Activated B cell treated with CpG ODN at 0.5 μM for 24 hours (primary cell): ENCODE measurements around the gene STPG1. TPM values are rescaled to one million over a fixed set of nuclear protein-coding genes. Genes with fewer than 3 reads are reported as not detected.

Experiments
- ATAC-seq: fragments of 200-7000 bp; cut with Tn5 transposase; one replicate; pipeline ENCODE4 v1.10.0; 2021; ENCODE audit warnings: low read depth, mild to moderate bottlenecking, moderate library complexity
- CTCF ChIA-PET: fragments of 350-600 bp; sonication (Branson Sonifier 250); formaldehyde crosslinking; loops from one replicate; lab custom pipeline; 2021; ENCODE audit warnings: antibody characterized with exemption; lab: Charles Lee
- POLR2A ChIA-PET: fragments of 350-600 bp; sonication (Branson Sonifier 250); formaldehyde crosslinking; loops from one replicate; lab custom pipeline; 2021; ENCODE audit warnings: antibody characterized with exemption; lab: Charles Lee
- DNase-seq: peaks from one replicate; pipeline ENCODE4 v3.0.0; 2022
- H3K27ac Mint-ChIP-seq: one replicate; pipeline ENCODE4 v1.8.0; 2020; ENCODE audit warnings: mixed read lengths
- H3K27me3 Mint-ChIP-seq: one replicate; pipeline ENCODE4 v1.8.0; 2021; ENCODE audit warnings: mixed read lengths
- H3K36me3 Mint-ChIP-seq: one replicate; pipeline ENCODE4 v1.8.0; 2021; ENCODE audit warnings: low read depth, mixed read lengths
- H3K4me1 Mint-ChIP-seq: one replicate; pipeline ENCODE4 v1.8.0; 2021; ENCODE audit warnings: mixed read lengths
- H3K4me3 Mint-ChIP-seq: one replicate; pipeline ENCODE4 v1.8.0; 2020; ENCODE audit warnings: mild to moderate bottlenecking, mixed read lengths
- H3K9me3 Mint-ChIP-seq: one replicate; pipeline ENCODE4 v1.8.0; 2020; ENCODE audit warnings: mixed read lengths
- CTCF ChIP-seq: fragments of 200-600 bp; IDR thresholded peaks from one replicate; pipeline ENCODE4 v1.8.0; 2022; ENCODE audit warnings: antibody characterized with exemption, mild to moderate bottlenecking
- intact Hi-C: fragments of 100-400 bp; cut with micrococcal nuclease; formaldehyde crosslinking; loops from one replicate; pipeline ENCODE4 v1.15.1; 2024
- total RNA-seq: library from RNA; stranded (reverse); gene quantifications from 2 replicates; pipeline ENCODE4 v1.2.3, GENCODE V29; 2022

Gene STPG1
- total RNA-seq, 1 donor from 2014 or later: 7.4 TPM

GRCh38 chr1:24323281-24323680 lies 90.3 kb downstream of the STPG1 start:
- Mint-ChIP-seq H3K4me1 (peaks cover 45% of the 10 kb centered on the region), H3K27me3 (peaks cover 35% of the 10 kb centered on the region)
- intact Hi-C loops: loop anchor here (2.0 to 5.0 kb wide), 4 partner anchors 50 to 136 kb away; partner anchors contain the start of gene IFNLR1

GRCh38 chr1:24322470-24323177 lies 91.0 kb downstream of the STPG1 start:
- H3K9me3 Mint-ChIP-seq: no peaks in the 10 kb centered on the region
- intact Hi-C loops: loop anchor here (2.0 to 5.0 kb wide), 4 partner anchors 50 to 135 kb away; partner anchors contain the start of gene IFNLR1
- H3K4me1 Mint-ChIP-seq: peaks cover 47% of the 10 kb centered on the region
- H3K4me3 Mint-ChIP-seq: peak overlapping the region; percentile 83
- H3K36me3 Mint-ChIP-seq: no peaks in the 10 kb centered on the region
- POLR2A ChIA-PET: interaction anchor here (0.5 to 3.0 kb wide), 14 partner anchors 10 to 182 kb away, joined by 3 to 20 read pairs (median 4); no protein-coding TSS in a partner anchor
- ATAC-seq: no peak
- DNase-seq: no peak
- TF ChIP-seq CTCF: no peak
- peak overlapping the region; percentile 72 for H3K27ac Mint-ChIP-seq
- peaks cover 34% of the 10 kb centered on the region for H3K27me3 Mint-ChIP-seq
- CTCF ChIA-PET: interaction anchor here (0.7 to 3.3 kb wide), 6 partner anchors 47 to 172 kb away, joined by 3 to 20 read pairs (median 3); partner anchors contain the start of gene NIPAL3

More at GRCh38 chr1:24323281-24323680, 90.3 kb downstream of the STPG1 start:
- H3K36me3 Mint-ChIP-seq: no peaks in the 10 kb centered on the region
- ChIA-PET CTCF (interaction anchor here (0.7 to 3.3 kb wide), 2 partner anchors 69 to 122 kb away, joined by 4 to 20 read pairs; no protein-coding TSS in a partner anchor), POLR2A (interaction anchor here (2.1 kb wide), 1 partner anchor 62 kb away, joined by 5 read pairs; no protein-coding TSS in a partner anchor)
- TF ChIP-seq CTCF: no peak
- no peak overlapping the region for H3K4me3 Mint-ChIP-seq
- no peaks in the 10 kb centered on the region for H3K9me3 Mint-ChIP-seq
- H3K27ac Mint-ChIP-seq: no peak overlapping the region
- DNase-seq (no peak), ATAC-seq (no peak)

GRCh38 chr1:24321697-24322469 lies 91.7 kb downstream of the STPG1 start:
- intact Hi-C loops: loop anchor here (2.0 to 5.0 kb wide), 4 partner anchors 51 to 135 kb away; partner anchors contain the start of gene IFNLR1
- no peak for TF ChIP-seq CTCF
- ChIA-PET CTCF (interaction anchor here (0.7 to 3.3 kb wide), 8 partner anchors 10 to 171 kb away, joined by 3 to 20 read pairs (median 3); partner anchors contain the start of gene NIPAL3), POLR2A (interaction anchor here (0.5 to 3.0 kb wide), 19 partner anchors 9 to 363 kb away, joined by 3 to 20 read pairs (median 3); partner anchors contain the start of genes IFNLR1 and NIPAL3)
- H3K4me3 Mint-ChIP-seq: peak overlapping the region; percentile 83
- H3K27ac Mint-ChIP-seq: peak overlapping the region; percentile 72
- H3K27me3 Mint-ChIP-seq: peaks cover 34% of the 10 kb centered on the region
- DNase-seq (peak; percentile 59), ATAC-seq (peak; percentile 77)
- no peaks in the 10 kb centered on the region for H3K9me3 Mint-ChIP-seq
- H3K36me3 Mint-ChIP-seq: no peaks in the 10 kb centered on the region
- H3K4me1 Mint-ChIP-seq: peaks cover 49% of the 10 kb centered on the region

GRCh38 chr1:24321126-24321525 lies 92.5 kb downstream of the STPG1 start:
- CTCF ChIA-PET: interaction anchor here (1.0 to 3.3 kb wide), 5 partner anchors 8 to 119 kb away, joined by 3 to 20 read pairs (median 5); no protein-coding TSS in a partner anchor
- Mint-ChIP-seq H3K9me3 (no peaks in the 10 kb centered on the region), H3K4me3 (peak overlapping the region; percentile 83), H3K27ac (no peak overlapping the region), H3K36me3 (no peaks in the 10 kb centered on the region), H3K27me3 (peaks cover 33% of the 10 kb centered on the region), H3K4me1 (peaks cover 50% of the 10 kb centered on the region)
- POLR2A ChIA-PET: interaction anchor here (0.7 to 3.0 kb wide), 11 partner anchors 8 to 362 kb away, joined by 3 to 20 read pairs (median 4); partner anchors contain the start of genes IFNLR1 and NIPAL3
- intact Hi-C loops: loop anchor here (5.0 kb wide), 3 partner anchors 71 to 134 kb away; partner anchors contain the start of gene IFNLR1
- ATAC-seq (no peak), DNase-seq (no peak)
- no peak for TF ChIP-seq CTCF
